CD4-positive, alpha-beta memory T cell (primary cell): ENCODE results near the gene CDH13. TPM values are rescaled to one million over a fixed set of nuclear protein-coding genes. Genes with fewer than 3 reads are reported as not detected.

ENCODE experiments used
- CTCF ChIA-PET: fragments of 350-600 bp; sonication (Branson Sonifier 250); formaldehyde crosslinking; loops from one replicate; lab custom pipeline; 2021; ENCODE audit warnings: inconsistent platforms; ENCODE audit not compliant: partially characterized antibody; lab: Charles Lee
- POLR2A ChIA-PET: fragments of 350-600 bp; sonication (Branson Sonifier 250); formaldehyde crosslinking; loops from one replicate; lab custom pipeline; 2021; ENCODE audit not compliant: partially characterized antibody; lab: Charles Lee
- DNase-seq, 5 donors: peaks; one replicate each; pipeline versions ENCODE4 v3.0.0 to v3.0.0-alpha.2; 2020 to 2022; ENCODE audit warnings: mixed read lengths in 1 of 5
- H3K27ac ChIP-seq: one replicate; pipeline ENCODE4 v1.7.0; 2013; ENCODE audit warnings: low read depth, low read length
- H3K27me3 ChIP-seq: 2 replicates; pipeline ENCODE4 v1.7.0; 2013; ENCODE audit warnings: mild to moderate bottlenecking, low read length, moderate library complexity; ENCODE audit not compliant: insufficient read depth
- H3K36me3 ChIP-seq: 2 replicates; pipeline ENCODE4 v1.7.0; 2013; ENCODE audit warnings: mild to moderate bottlenecking, low read length, moderate library complexity; ENCODE audit not compliant: insufficient read depth
- H3K4me1 ChIP-seq: 2 replicates; pipeline ENCODE4 v1.7.0; 2013; ENCODE audit warnings: mild to moderate bottlenecking, low read length, moderate library complexity; ENCODE audit not compliant: insufficient read depth
- H3K4me3 ChIP-seq, 2 donors: one replicate each; pipeline ENCODE4 v1.7.0; 2013; ENCODE audit warnings: low read length in 2 of 2, mild to moderate bottlenecking in 1 of 2
- H3K9me3 ChIP-seq, 2 donors: one replicate each; pipeline ENCODE4 v1.7.0; 2013; ENCODE audit warnings: low read length in 2 of 2, control low read depth in 1 of 2; ENCODE audit not compliant: control insufficient read depth in 1 of 2
- H3K27ac Mint-ChIP-seq, 7 donors: one replicate each; pipeline ENCODE4 v1.8.0; 2020 to 2021; ENCODE audit warnings: mixed read lengths in 7 of 7, mild to moderate bottlenecking in 6 of 7, inconsistent platforms in 3 of 7, moderate library complexity in 3 of 7
- H3K27me3 Mint-ChIP-seq, 2 donors: one replicate each; pipeline ENCODE4 v1.8.0; 2020 to 2021; ENCODE audit warnings: mixed read lengths in 2 of 2
- H3K36me3 Mint-ChIP-seq, 2 donors: one replicate each; pipeline ENCODE4 v1.8.0; 2020 to 2021; ENCODE audit warnings: mixed read lengths in 2 of 2, inconsistent platforms in 1 of 2, mild to moderate bottlenecking in 1 of 2
- H3K4me1 Mint-ChIP-seq, 4 donors: one replicate each; pipeline ENCODE4 v1.8.0; 2020 to 2021; ENCODE audit warnings: mixed read lengths in 4 of 4, mild to moderate bottlenecking in 1 of 4
- H3K4me3 Mint-ChIP-seq, 8 donors: one replicate each; pipeline ENCODE4 v1.8.0; 2020 to 2021; ENCODE audit warnings: mixed read lengths in 8 of 8, mild to moderate bottlenecking in 7 of 8, moderate library complexity in 6 of 8, inconsistent platforms in 3 of 8
- H3K9me3 Mint-ChIP-seq, 8 donors: one replicate each; pipeline ENCODE4 v1.8.0; 2020 to 2021; ENCODE audit warnings: mixed read lengths in 8 of 8, mild to moderate bottlenecking in 5 of 8, inconsistent platforms in 3 of 8, moderate library complexity in 1 of 8
- intact Hi-C: fragments of 100-400 bp; cut with micrococcal nuclease; formaldehyde crosslinking; loops from one replicate; pipeline ENCODE4 v1.15.1; 2023
- polyA plus RNA-seq, 2 donors: library from polyadenylated mRNA; unstranded; fragments of 300-500 nt; fragmentation: Illumina TruSeq; gene quantifications; one replicate each; pipeline ENCODE4 v1.2.3, GENCODE V29; 2021
- total RNA-seq, 2 experiments: library from RNA; stranded (reverse); gene quantifications; one replicate each; pipeline ENCODE4 v1.2.3, GENCODE V29; 2021

CDH13 gene
- total and polyA plus RNA-seq, 4 experiments from 2014 or later, result not detected

DNA sequence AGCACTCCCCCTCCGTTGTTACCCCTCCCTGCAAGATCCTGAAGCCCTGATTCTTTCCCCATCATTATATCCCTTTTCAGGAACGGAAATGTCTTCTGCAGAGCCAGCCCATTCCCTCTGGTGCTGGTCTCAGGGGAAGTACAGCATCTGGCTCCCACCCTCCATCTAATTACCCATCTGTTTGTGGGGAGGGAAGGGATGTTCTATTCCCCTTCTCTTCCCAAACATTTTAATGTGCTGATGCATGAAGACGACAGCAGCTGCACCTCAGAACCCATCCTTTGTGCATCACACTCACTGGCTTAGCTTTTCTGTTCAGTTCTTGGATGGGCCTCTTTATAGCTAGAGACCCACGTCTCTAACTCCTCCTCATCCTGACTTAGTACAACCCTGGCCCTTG, 367.2 kb downstream of the CDH13 start:
- ChIA-PET POLR2A (no interaction called here), CTCF (no interaction called here)
- H3K27me3 ChIP-seq, result no peaks in the 10 kb centered on the region
- no peak overlapping the region for H3K27ac ChIP-seq
- no peaks in the 10 kb centered on the region for H3K36me3 ChIP-seq
- H3K9me3 ChIP-seq, result no peaks in the 10 kb centered on the region
- Mint-ChIP-seq H3K4me3 (no peak overlapping the region), H3K27me3 (no peaks in the 10 kb centered on the region), H3K27ac (no peak overlapping the region), H3K9me3 (peaks cover 0 to 4% (median 0%) of the 10 kb centered on the region in 8 donors), H3K36me3 (no peaks in the 10 kb centered on the region), H3K4me1 (no peaks in the 10 kb centered on the region)
- no peak for DNase-seq
- H3K4me1 ChIP-seq, result peaks cover 6% of the 10 kb centered on the region
- H3K4me3 ChIP-seq, result no peak overlapping the region
- intact Hi-C loops, result no loop called here

- ChIA-PET POLR2A (no interaction called here), CTCF (no interaction called here)
- Mint-ChIP-seq H3K4me1 (no peaks in the 10 kb centered on the region), H3K27me3 (no peaks in the 10 kb centered on the region), H3K27ac (no peak overlapping the region), H3K4me3 (no peak overlapping the region), H3K36me3 (no peaks in the 10 kb centered on the region), H3K9me3 (peaks cover 0 to 6% (median 0%) of the 10 kb centered on the region in 8 donors)
- Histone ChIP-seq H3K27ac (no peak overlapping the region), H3K27me3 (no peaks in the 10 kb centered on the region), H3K4me1 (peaks cover 6% of the 10 kb centered on the region), H3K4me3 (no peak overlapping the region), H3K36me3 (no peaks in the 10 kb centered on the region), H3K9me3 (no peaks in the 10 kb centered on the region)
- DNase-seq, result no peak
- intact Hi-C loops, result no loop called here
These were observed 368.6 kb downstream of the CDH13 start for GRCh38 chr16:82995286-82995923.

DNA sequence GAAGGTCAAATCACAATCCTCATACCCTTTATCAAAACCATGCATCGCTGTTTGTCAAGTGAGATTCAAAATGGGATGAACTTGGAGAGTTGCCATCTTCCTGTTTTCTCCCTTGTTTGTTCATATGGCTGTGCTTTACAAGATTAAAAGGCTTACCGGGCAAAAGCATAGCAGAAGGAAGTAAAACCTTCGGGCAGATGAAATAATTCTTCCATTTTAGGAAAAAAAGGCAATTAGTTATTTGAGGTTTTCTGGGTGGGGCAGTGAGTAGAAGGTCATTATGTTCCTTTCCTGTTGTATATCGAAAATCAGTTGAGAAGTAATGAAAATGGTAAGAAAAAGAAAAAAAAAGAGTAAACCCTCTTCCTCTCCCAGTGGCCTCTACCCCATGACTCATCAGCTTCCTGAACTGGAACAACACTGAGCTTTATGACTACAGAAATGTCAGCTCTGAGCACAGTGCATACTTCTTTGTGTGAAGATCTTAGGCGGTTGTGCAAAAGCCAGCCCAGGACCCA, 369.2 kb downstream of the CDH13 start:
- Histone ChIP-seq H3K4me1 (peaks cover 6% of the 10 kb centered on the region), H3K27ac (no peak overlapping the region), H3K9me3 (no peaks in the 10 kb centered on the region), H3K36me3 (no peaks in the 10 kb centered on the region), H3K27me3 (no peaks in the 10 kb centered on the region), H3K4me3 (no peak overlapping the region)
- intact Hi-C loops, result no loop called here
- Mint-ChIP-seq H3K36me3 (no peaks in the 10 kb centered on the region), H3K27me3 (no peaks in the 10 kb centered on the region), H3K27ac (no peak overlapping the region), H3K4me3 (no peak overlapping the region), H3K9me3 (peaks cover 0 to 8% (median 0%) of the 10 kb centered on the region in 8 donors), H3K4me1 (no peaks in the 10 kb centered on the region)
- no peak for DNase-seq
- ChIA-PET CTCF (no interaction called here), POLR2A (no interaction called here)

DNA sequence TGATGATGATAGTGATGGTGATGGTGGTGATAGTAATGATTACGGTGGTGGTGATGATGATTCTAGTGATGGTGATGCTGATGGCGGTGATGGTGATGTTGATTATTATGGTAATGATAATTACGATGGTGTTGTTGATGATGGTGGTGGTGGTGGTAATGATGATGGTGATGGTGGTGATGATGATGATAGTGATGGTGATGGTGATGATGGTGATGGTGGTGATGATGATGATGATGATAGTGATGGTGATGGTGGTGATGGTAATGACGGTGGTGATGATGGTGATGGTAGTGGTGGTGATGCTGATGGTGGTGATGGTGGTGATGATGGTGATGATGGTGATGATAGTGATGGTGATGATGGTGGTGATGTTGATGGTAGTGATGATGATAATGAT, 370.0 kb downstream of the CDH13 start:
- peaks cover 0 to 8% (median 0%) of the 10 kb centered on the region in 8 donors for H3K9me3 Mint-ChIP-seq
- intact Hi-C loops, result no loop called here
- H3K36me3 Mint-ChIP-seq, result no peaks in the 10 kb centered on the region
- Histone ChIP-seq H3K27me3 (no peaks in the 10 kb centered on the region), H3K4me1 (peaks cover 6% of the 10 kb centered on the region), H3K9me3 (no peaks in the 10 kb centered on the region), H3K36me3 (no peaks in the 10 kb centered on the region), H3K4me3 (no peak overlapping the region), H3K27ac (no peak overlapping the region)
- DNase-seq, result no peak
- ChIA-PET POLR2A (no interaction called here), CTCF (no interaction called here)
- H3K27ac Mint-ChIP-seq, result no peak overlapping the region
- H3K27me3 Mint-ChIP-seq, result peaks cover 0 to 2% of the 10 kb centered on the region in 2 donors
- no peak overlapping the region for H3K4me3 Mint-ChIP-seq
- no peaks in the 10 kb centered on the region for H3K4me1 Mint-ChIP-seq

GRCh38 chr16:82999711-83000110, 372.9 kb downstream of the CDH13 start:
- Mint-ChIP-seq H3K27ac (no peak overlapping the region), H3K27me3 (peaks cover 0 to 5% of the 10 kb centered on the region in 2 donors)
- POLR2A ChIA-PET, result no interaction called here

GRCh38 chr16:83002351-83003334, 375.9 kb downstream of the CDH13 start:
- intact Hi-C loops, result no loop called here
- CTCF ChIA-PET, result no interaction called here
- no peak overlapping the region for H3K4me3 ChIP-seq
- H3K36me3 ChIP-seq, result no peaks in the 10 kb centered on the region
- H3K4me1 ChIP-seq, result no peaks in the 10 kb centered on the region
- no peaks in the 10 kb centered on the region for H3K36me3 Mint-ChIP-seq
- POLR2A ChIA-PET, result no interaction called here
- no peak for DNase-seq
- no peaks in the 10 kb centered on the region for H3K4me1 Mint-ChIP-seq
- H3K27ac ChIP-seq, result no peak overlapping the region
- H3K9me3 Mint-ChIP-seq, result peaks cover 0 to 11% (median 0%) of the 10 kb centered on the region in 8 donors
- no peaks in the 10 kb centered on the region for H3K27me3 ChIP-seq
- no peak overlapping the region for H3K27ac Mint-ChIP-seq
- H3K9me3 ChIP-seq, result no peaks in the 10 kb centered on the region
- no peak overlapping the region for H3K4me3 Mint-ChIP-seq
- H3K27me3 Mint-ChIP-seq, result peaks cover 0 to 5% of the 10 kb centered on the region in 2 donors

More at GRCh38 chr16:82999711-83000110, 372.9 kb downstream of the CDH13 start:
- H3K9me3 Mint-ChIP-seq, result peaks cover 0 to 11% (median 0%) of the 10 kb centered on the region in 8 donors
- H3K4me1 Mint-ChIP-seq, result no peaks in the 10 kb centered on the region
- H3K36me3 Mint-ChIP-seq, result no peaks in the 10 kb centered on the region
- Histone ChIP-seq H3K27me3 (no peaks in the 10 kb centered on the region), H3K9me3 (no peaks in the 10 kb centered on the region), H3K36me3 (no peaks in the 10 kb centered on the region), H3K4me3 (no peak overlapping the region), H3K27ac (no peak overlapping the region), H3K4me1 (peaks cover 6% of the 10 kb centered on the region)
- intact Hi-C loops, result no loop called here
- no peak for DNase-seq
- CTCF ChIA-PET, result no interaction called here
- no peak overlapping the region for H3K4me3 Mint-ChIP-seq
